BE2C (cell line): ENCODE data around the gene XXYLT1.

Experiments used
- DNase-seq: peaks from one replicate; pipeline ENCODE4 v3.0.0-alpha.2; 2020
- H3K27me3 ChIP-seq: fragments of 250-450 bp; sonication (Bioruptor Pico); 2 replicates; pipeline ENCODE4 v1.5.1; 2020; ENCODE audit warnings: mild to moderate bottlenecking
- H3K36me3 ChIP-seq: fragments of 250-450 bp; sonication (Bioruptor Pico); 2 replicates; pipeline ENCODE4 v1.5.1; 2020; ENCODE audit warnings: mild to moderate bottlenecking
- H3K4me1 ChIP-seq: fragments of 250-450 bp; sonication (Bioruptor Pico); 2 replicates; pipeline ENCODE4 v1.5.1; 2020
- H3K4me3 ChIP-seq: 2 replicates; pipeline ENCODE4 v1.5.1; 2011; ENCODE audit warnings: low read depth, low read length
- H3K9me3 ChIP-seq: fragments of 250-450 bp; sonication (Bioruptor Pico); 2 replicates; pipeline ENCODE4 v1.5.1; 2020
- CTCF ChIP-seq: IDR thresholded peaks from 2 replicates; pipeline ENCODE4 v1.5.1; 2012; ENCODE audit warnings: mild to moderate bottlenecking, low read depth, low read length

Gene XXYLT1

DNA sequence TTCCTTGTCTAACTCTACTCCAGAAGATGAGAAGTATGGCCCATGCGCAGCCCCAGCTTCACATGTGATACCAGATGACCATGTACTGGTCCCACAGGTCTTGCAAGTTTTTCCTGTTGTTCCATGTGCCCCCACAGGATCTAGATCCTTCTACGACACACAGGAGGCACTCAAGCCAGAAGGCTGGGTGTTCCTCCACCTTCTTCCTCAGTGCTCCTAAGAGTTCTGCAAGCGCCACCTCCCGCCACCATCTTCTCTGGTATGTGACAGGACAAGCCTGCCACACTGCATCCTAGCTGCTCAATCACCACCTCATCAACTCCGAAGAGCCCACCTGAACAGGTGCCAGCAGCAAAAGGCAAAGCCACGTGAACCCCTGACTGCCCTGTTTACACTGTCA, 43.1 kb downstream of the XXYLT1 start:
- H3K4me3 ChIP-seq = no peak overlapping the region
- no peak for TF ChIP-seq CTCF
- H3K9me3 ChIP-seq = no peaks in the 10 kb centered on the region
- H3K36me3 ChIP-seq = no peaks in the 10 kb centered on the region; the same call in 1 of the 2 replicates
- H3K4me1 ChIP-seq = no peaks in the 10 kb centered on the region
- H3K27me3 ChIP-seq = no peaks in the 10 kb centered on the region
- DNase-seq = no peak

DNA sequence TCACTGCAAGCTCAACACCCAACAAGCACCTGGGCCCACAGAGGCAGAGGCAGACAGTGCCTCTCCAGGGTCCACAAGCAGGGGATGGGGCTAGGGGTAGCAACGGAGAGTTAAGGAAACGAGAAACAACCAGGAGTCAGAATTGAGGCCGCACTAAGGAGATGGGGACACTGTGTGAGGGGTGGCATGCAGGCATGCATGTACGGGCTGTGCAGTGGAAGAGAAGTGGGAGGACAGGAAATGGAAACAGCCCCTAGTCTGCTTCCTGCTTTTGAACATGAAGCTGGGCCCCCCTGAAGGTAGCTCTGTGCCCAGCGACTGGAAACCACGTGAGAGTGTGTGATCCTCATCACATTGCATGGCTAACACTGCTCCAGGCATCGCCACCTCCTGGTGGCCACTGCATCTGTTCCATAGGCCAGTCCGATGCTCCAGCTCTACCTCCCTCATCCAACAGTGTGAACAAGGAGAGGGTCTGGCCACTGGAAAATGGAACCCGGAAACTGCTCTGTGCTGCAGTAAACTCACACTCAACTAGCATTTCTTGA, 44.0 kb downstream of the XXYLT1 start:
- no peaks in the 10 kb centered on the region for H3K27me3 ChIP-seq
- DNase-seq = peak; percentile 52

GRCh38 chr3:195226445-195226844, 44.5 kb downstream of the XXYLT1 start:
- peaks cover 4% of the 10 kb centered on the region; the same call in 1 of the 2 replicates for H3K4me1 ChIP-seq
- no peaks in the 10 kb centered on the region for H3K9me3 ChIP-seq
- no peaks in the 10 kb centered on the region for H3K27me3 ChIP-seq
- no peak for TF ChIP-seq CTCF
- H3K36me3 ChIP-seq = no peaks in the 10 kb centered on the region; the same call in 1 of the 2 replicates
- H3K4me3 ChIP-seq = no peak overlapping the region
- no peak for DNase-seq

More for the DNA sequence above, 44.0 kb downstream of the XXYLT1 start:
- H3K4me1 ChIP-seq = peaks cover 1% of the 10 kb centered on the region; the same call in 1 of the 2 replicates
- no peaks in the 10 kb centered on the region for H3K9me3 ChIP-seq
- no peak overlapping the region for H3K4me3 ChIP-seq
- no peaks in the 10 kb centered on the region; the same call in 1 of the 2 replicates for H3K36me3 ChIP-seq
- TF ChIP-seq CTCF = peak; percentile 67

DNA sequence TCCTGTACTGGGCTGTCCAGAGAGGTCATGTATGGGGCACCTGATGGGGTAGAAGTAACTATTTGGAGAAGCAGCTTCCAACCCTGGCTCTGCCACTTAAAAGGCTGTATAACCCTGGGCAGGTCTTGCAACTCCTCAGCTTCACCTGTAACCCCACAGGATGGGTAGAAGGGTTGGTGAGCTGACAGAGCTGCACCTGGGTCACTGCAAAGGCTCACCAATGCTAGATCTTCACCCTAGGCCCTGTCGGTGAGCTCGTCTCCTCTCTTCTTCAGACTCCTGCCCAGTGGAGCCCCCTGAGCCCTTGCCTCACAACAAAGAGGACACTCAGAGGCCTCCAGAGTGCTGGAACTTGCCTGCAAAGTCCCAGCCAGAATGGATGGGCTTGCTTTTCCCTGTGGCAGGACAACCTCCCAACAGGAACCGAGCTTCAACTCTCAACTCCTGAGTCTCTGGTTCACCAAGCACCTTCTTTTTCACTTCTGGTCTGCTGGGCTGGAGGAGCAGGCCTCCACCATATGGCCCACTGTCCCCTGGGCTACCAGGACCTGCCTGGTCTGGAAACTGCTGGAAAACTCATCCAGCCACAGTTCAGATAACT, 45.9 kb downstream of the XXYLT1 start:
- no peak for TF ChIP-seq CTCF
- H3K4me3 ChIP-seq = no peak overlapping the region
- DNase-seq = no peak

GRCh38 chr3:195224156-195224979, 46.6 kb downstream of the XXYLT1 start:
- no peaks in the 10 kb centered on the region; the same call in 1 of the 2 replicates for H3K36me3 ChIP-seq
- no peak for DNase-seq
- H3K4me3 ChIP-seq = no peak overlapping the region

More for the DNA sequence above, 45.9 kb downstream of the XXYLT1 start:
- Histone ChIP-seq H3K36me3 (no peaks in the 10 kb centered on the region; the same call in 1 of the 2 replicates), H3K27me3 (no peaks in the 10 kb centered on the region), H3K4me1 (peaks cover 7% of the 10 kb centered on the region), H3K9me3 (no peaks in the 10 kb centered on the region)

More at GRCh38 chr3:195224156-195224979, 46.6 kb downstream of the XXYLT1 start:
- H3K9me3 ChIP-seq = no peaks in the 10 kb centered on the region
- TF ChIP-seq CTCF = no peak
- H3K27me3 ChIP-seq = no peaks in the 10 kb centered on the region
- H3K4me1 ChIP-seq = peaks cover 7% of the 10 kb centered on the region
